SK-N-MC (cell line): ENCODE results near the gene ZFYVE28.

Source experiments
- DNase-seq: peaks from one replicate; pipeline ENCODE4 v3.0.0-alpha.2; 2011; ENCODE audit warnings: low read depth, low spot score
- H3K27ac ChIP-seq: fragments of 200-600 bp; sonication (generic); 2 replicates; pipeline ENCODE4 v1.5.1; 2016; ENCODE audit warnings: mixed run types
- H3K36me3 ChIP-seq: fragments of 200-600 bp; sonication (generic); 2 replicates; pipeline ENCODE4 v1.6.1; 2017; ENCODE audit warnings: antibody characterized with exemption, low read length, mixed read lengths; ENCODE audit not compliant: insufficient read depth
- H3K4me3 ChIP-seq: fragments of 200-600 bp; sonication (generic); 2 replicates; pipeline ENCODE4 v1.5.1; 2016
- H3K9ac ChIP-seq: fragments of 200-600 bp; sonication (generic); 2 replicates; pipeline ENCODE4 v1.8.0; 2017; ENCODE audit warnings: mixed run types, mixed read lengths; ENCODE audit not compliant: insufficient read length
- H3K9me3 ChIP-seq: fragments of 200-600 bp; sonication (generic); 2 replicates; pipeline ENCODE4 v1.6.1; 2017; ENCODE audit warnings: low read depth, mild to moderate bottlenecking, antibody characterized with exemption, low read length, moderate library complexity, mixed read lengths
- EZH2 ChIP-seq: fragments of 200-600 bp; sonication (generic); IDR thresholded peaks from one replicate; pipeline ENCODE4 v1.6.1; 2017; ENCODE audit warnings: antibody characterized with exemption
- FOXP2 ChIP-seq: optimal IDR thresholded peaks from 2 replicates; pipeline ENCODE3; 2011; ENCODE audit warnings: mild to moderate bottlenecking, moderate library complexity; ENCODE audit not compliant: insufficient read depth; ENCODE audit errors: extremely low read length, control extremely low read depth
- POLR2AphosphoS5 ChIP-seq: IDR thresholded peaks from 2 replicates; pipeline ENCODE4 v1.6.1; 2012; ENCODE audit warnings: mild to moderate bottlenecking, low read depth, low read length, borderline replicate concordance

ZFYVE28 gene

DNA sequence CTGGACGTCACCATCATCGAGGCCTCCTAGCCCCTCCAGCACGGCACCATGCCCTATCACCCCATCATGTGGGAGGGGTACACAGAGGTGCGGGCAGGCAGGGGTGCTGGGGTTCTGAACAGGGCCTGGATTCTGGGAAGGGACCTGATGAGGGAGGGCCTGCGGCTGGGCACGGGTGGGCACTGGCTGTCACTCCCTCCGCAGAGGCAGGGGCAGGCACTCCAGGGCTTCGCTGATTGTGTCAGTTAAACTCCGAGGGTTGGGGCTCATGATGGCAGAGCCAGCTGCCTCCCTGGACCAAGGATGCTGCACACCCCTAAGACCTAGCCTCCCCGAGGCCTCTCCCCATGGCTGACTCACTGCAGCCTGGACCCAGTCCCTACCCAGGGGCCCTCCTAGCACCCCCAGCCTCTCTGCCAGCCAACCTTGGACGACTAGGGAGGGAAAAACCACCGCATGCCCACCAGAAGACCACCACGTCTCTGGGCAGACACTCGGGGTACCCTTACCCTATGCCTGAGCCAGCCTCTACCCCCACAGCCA, 45.9 kb downstream of the ZFYVE28 start:
- no peak for TF ChIP-seq EZH2
- TF ChIP-seq POLR2AphosphoS5 = no peak
- TF ChIP-seq FOXP2 = no peak
- Histone ChIP-seq H3K27ac (no peak overlapping the region), H3K36me3 (no peaks in the 10 kb centered on the region), H3K9ac (no peak overlapping the region), H3K9me3 (no peaks in the 10 kb centered on the region), H3K4me3 (no peak overlapping the region)
- no peak for DNase-seq

DNA sequence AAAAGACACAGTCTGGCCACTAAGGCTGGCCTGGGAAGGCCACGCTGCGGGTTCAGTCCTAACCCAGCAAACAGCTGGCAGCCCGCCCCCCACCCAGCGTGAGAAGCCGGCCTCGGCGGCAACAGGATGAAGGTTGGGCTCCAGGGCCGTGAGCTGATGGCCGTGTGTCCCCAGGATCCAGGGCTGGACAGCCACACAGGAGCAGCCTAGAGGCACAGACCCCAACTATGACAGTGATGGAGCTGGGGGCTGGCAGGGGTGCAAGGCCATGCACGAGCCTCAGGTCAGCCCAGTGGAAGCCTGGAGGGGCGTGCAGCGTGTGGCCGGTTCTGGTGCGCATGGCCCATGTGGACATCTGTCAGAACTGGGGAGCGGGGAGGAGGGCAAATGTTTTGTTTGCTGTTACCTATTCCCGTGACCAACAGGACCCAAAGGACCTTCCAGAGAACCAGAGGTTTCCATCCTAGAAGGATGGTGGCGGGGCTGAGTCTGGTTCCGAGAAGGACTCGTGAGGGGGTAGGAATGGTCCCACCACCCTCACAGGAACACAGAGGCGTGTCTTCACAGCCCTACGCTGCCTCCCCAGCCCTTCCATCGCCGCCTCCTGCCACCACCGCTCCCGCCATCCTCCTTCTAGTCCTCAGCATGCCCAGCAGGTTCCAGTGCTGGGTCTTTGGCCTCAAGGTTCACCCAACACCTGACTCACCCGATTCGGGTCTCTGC, 46.5 kb downstream of the ZFYVE28 start:
- TF ChIP-seq POLR2AphosphoS5 (no peak), FOXP2 (no peak), EZH2 (no peak)
- Histone ChIP-seq H3K9ac (no peak overlapping the region), H3K4me3 (no peak overlapping the region), H3K36me3 (no peaks in the 10 kb centered on the region), H3K9me3 (no peaks in the 10 kb centered on the region), H3K27ac (no peak overlapping the region)
- DNase-seq = no peak

DNA sequence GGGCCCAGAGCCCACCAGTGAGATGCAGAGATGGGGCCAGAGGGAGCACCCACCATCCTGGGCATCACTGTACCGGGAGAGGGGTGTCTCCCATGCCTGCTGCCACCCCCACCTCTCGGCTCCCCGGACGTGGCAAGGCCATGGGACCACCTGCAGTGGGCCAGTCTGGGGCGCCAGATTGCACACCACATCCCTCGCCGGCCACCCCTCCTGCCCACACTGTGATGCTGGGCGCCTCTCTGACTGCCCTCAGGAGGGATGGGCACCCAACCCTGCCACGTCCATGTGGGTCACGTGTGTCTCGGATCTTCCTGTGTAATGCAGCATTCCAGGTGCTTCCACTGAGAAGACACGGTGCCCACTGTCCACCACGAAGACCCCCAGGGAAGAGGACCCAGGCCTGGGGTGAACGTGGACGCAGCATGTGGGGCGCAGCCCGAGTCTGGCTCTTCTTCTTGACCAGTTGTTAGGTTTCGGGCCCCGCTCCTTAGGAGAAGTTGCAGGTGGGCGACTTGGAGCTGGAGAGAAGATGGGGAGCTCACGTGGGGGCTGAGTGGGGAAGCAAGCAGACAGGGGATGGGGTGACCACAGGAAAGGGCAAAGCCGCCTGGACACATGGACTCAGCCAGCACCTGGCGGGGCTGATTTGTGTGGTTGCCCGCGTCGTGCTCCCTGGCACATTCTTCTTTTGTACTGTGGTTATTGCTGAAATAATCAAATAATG, 47.7 kb downstream of the ZFYVE28 start:
- no peak overlapping the region for H3K27ac ChIP-seq
- TF ChIP-seq POLR2AphosphoS5 (no peak), FOXP2 (no peak), EZH2 (no peak)
- H3K9ac ChIP-seq = no peak overlapping the region
- H3K4me3 ChIP-seq = no peak overlapping the region
- H3K9me3 ChIP-seq = no peaks in the 10 kb centered on the region
- DNase-seq = no peak
- no peaks in the 10 kb centered on the region for H3K36me3 ChIP-seq

DNA sequence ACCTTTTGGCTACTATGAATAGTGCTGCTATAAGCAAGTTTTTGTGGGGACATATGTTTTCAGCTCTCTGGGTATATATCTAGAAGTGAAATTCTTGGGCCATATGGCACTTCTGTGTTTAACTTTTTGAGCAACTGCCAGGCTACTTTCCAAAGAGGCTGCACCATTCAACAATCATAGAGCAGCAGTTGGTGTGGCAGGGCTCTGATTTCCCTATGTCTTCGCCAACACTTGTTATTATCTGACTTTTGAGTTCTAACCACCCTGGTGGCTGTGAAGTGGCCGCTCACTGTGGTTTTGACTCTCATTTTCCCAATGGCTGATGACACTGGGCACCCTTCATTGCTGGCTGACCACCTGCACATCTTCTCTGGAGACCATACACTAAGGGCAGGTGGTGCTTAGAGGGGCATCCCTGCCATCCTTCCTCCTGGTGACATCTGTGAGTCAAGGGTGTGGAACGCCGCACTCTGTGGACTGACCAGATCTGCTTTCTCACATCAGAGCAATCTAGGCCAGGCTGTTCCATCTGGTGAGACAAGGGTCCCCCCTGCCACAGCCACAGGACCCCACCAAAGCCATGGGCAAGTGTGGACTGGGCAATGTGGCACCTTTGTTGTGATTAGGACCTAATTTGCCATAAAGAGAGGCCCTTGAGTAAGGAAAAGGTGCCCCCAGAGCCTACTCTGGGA, 49.6 kb downstream of the ZFYVE28 start:
- Histone ChIP-seq H3K9me3 (no peaks in the 10 kb centered on the region), H3K36me3 (no peaks in the 10 kb centered on the region), H3K9ac (no peak overlapping the region), H3K4me3 (no peak overlapping the region), H3K27ac (no peak overlapping the region)
- DNase-seq = no peak
- TF ChIP-seq POLR2AphosphoS5 (no peak), FOXP2 (no peak)

DNA sequence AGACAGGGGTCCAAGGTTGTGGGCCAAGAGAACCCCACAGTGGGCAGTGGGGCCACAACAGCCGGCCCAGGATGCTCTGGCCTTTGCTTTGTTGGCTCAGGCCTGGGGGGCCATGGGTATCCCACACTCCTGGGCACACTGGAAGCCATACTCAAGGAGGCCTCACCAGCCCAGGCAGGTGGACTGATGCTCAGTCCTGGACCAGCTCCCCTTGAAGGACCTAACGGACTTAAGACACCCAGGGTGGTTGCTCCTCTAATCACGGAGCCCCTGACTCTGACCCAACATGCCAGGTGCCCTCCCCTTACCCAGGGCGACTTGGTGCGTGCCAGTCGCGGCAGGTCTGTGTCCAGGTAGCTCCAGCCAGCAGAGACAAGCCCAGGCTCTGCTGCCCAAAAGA, 50.8 kb downstream of the ZFYVE28 start:
- Histone ChIP-seq H3K27ac (no peak overlapping the region), H3K36me3 (no peaks in the 10 kb centered on the region), H3K4me3 (no peak overlapping the region), H3K9me3 (no peaks in the 10 kb centered on the region), H3K9ac (no peak overlapping the region)
- TF ChIP-seq POLR2AphosphoS5 (no peak), FOXP2 (no peak)
- DNase-seq = no peak

DNA sequence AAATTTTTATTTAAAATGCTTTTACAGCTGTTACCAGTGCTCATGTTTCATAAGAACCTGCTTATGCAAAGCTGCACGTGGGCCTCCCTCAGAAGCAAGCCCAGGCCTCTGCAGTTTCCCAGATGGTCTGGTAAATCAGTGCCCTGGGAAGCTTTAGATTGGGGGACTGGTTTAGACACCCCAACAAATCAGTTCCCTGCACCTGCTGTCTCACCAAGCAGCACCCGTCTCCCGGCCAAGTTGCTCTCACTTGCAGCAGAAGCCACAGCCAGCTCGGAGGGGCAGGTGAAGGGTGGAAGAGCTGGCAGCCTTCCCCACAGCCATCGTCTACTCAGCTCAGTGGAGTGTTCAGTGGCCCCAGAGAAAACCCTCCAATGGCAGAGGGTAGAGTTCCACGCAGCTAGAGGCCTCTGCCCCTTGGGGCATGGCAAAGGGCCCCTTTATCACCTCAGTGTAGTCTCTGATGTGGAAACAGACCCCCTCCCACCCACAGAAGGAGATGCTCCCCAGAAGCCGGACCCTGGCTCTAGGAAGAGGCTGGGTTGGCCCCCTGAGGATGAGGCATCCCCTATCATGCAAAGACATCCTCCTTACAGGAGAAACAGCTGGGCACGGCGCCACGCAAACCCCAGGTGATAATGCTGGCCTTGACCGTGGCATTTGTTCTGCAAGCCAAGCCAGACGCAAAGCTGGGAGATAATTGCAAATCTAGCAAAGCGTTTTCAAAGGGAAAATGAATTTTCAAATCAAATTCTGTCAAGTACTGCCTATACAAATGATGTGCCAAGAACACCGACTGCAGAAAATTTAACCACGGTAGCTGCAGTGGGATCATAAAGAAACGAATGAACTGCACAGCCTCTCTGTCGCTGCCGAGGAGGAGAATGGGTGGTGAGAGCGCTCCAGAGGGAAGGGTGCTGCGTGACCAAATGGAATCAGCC, 51.9 kb downstream of the ZFYVE28 start:
- no peak overlapping the region for H3K4me3 ChIP-seq
- H3K27ac ChIP-seq = no peak overlapping the region
- DNase-seq = no peak

DNA sequence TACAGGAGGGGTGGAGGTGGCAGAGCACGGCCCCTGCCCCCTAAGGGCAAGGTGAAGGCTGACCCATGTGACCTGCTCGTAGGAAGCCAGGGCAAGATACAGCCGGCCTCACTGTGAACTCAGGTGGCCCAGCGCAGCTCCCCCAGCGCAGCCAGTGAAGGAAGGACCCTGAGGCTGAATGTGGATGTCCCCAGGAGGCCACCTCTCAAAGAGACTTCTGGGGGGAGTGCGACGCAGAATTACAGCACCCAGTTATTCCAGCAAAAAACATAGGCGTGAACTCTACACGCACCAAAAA, 52.6 kb downstream of the ZFYVE28 start:
- no peak overlapping the region for H3K27ac ChIP-seq
- H3K4me3 ChIP-seq = no peak overlapping the region
- H3K9me3 ChIP-seq = no peaks in the 10 kb centered on the region
- TF ChIP-seq POLR2AphosphoS5 (no peak), FOXP2 (no peak), EZH2 (no peak)
- no peaks in the 10 kb centered on the region for H3K36me3 ChIP-seq
- no peak for DNase-seq
- H3K9ac ChIP-seq = no peak overlapping the region

More for the DNA sequence above, 51.9 kb downstream of the ZFYVE28 start:
- no peaks in the 10 kb centered on the region for H3K36me3 ChIP-seq
- no peaks in the 10 kb centered on the region for H3K9me3 ChIP-seq
- no peak overlapping the region for H3K9ac ChIP-seq
- TF ChIP-seq POLR2AphosphoS5 = no peak
- TF ChIP-seq EZH2 = no peak
- no peak for TF ChIP-seq FOXP2
